ENCODE results near the gene DNAH14.
"Not testable (repeated sequence)": the region's sequence is repeated elsewhere in the genome, so short reads cannot be mapped to it uniquely, and the experiment has no call there.

DNAH14 gene

GRCh38 chr1:225277445-225277844 lies 348.0 kb downstream of the DNAH14 start:
- DNase-seq = no peak

GRCh38 chr1:225280563-225280962 lies 351.1 kb downstream of the DNAH14 start:
- no peak for DNase-seq

DNA sequence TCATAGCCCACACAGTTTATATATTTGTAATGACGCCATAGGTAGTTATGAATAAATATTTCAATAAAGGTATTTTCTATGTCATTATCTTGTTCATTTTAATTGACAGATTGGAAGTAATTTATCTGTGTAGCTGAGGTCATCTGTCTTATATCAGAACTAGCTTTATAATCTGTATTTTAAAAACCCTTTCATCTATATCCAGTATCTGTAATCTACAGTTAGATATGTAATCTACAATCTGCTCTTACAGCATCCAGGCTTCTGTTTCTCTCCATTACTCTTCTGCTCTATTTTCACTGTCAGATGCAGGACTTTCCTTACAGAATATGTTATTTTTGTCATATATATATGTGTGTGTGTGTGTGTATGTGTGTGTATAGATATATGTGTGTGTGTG lies 360.8 kb downstream of the DNAH14 start:
- DNase-seq = no peak

- DNase-seq = no peak
Measured at GRCh38 chr1:225299624-225300023, 370.1 kb downstream of the DNAH14 start.

GRCh38 chr1:225300381-225300780 lies 370.9 kb downstream of the DNAH14 start:
- no peak for DNase-seq

DNA sequence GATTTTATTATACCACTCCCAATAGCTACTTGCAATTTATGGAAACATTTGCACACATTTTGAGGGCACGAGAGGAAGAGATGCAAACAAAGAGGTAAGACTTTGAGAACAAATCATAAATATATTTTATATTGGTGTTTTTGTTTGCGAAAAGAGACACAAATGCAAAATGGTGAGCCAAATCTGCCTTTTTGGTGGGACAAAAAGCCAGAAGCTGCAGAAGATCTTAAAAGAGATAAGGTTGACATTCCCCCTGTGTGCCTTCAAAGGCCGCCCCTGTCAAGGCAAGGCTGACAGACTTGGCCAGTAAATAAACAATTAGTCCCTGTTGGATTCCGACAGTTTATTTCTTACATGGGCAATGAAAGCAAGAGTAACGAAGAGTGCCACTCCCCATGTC lies 375.5 kb downstream of the DNAH14 start:
- DNase-seq = no peak

GRCh38 chr1:225310544-225310943 lies 381.1 kb downstream of the DNAH14 start:
- not testable (repeated sequence) for DNase-seq

- DNase-seq = no peak
Measured at GRCh38 chr1:225318706-225319575, 389.5 kb downstream of the DNAH14 start.

DNA sequence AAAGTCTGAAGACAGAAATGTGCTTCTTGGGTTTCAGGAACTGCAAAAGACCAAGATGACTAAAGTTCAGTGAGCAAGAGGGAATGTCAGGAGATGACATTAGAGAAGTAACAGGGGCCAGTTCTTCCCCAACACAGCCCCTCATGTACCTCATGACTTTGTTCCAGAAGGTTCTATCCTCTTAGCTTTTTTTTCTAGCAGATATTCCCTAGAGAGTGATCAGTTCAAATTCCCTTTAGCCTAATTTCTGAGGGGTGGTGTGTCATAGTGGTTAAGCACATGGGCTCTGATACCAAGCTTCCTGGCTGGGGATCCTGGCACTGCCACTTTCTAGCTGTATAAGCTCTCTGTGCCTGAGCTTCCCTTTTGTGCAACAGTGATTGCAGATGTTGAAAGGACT lies 390.4 kb downstream of the DNAH14 start:
- DNase-seq = no peak

DNA sequence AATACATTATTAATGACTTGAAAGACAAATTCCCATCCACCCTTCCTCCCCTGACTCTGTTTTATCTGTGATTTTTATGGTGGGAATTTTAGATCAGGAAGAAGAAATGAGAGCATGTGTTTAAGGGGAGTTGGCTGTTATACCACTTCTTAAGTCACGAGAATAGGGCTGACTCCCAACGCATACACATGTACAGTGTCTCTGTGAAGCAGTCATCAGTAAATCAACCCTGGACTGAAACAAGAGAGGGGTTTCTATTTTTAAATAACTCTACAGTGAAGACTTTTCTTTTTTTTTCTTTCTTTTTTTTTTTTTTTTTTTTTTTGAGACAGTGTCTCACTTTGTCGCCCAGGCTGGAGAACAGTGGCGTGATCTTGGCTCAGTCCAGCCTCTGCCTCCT lies 392.3 kb downstream of the DNAH14 start:
- no peak for DNase-seq

GRCh38 chr1:225329041-225329440 lies 399.6 kb downstream of the DNAH14 start:
- no peak for DNase-seq

DNA sequence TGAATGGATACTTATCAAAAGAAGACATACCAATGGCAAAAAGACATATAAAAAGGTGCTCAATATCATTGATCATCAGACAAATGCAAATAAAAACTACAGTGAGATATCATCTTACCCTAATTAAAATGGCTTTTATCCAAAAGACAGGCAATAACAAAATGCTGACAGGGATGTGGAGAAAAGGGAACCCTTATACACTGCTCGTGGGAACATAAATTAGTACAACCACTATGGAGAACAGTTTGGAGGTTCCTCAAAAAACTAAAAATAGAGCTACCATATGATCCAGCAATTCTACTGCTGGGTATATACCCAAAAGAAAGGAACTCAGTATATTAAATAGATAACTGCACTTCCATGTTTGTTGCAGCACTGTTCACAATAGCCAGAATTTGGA lies 400.5 kb downstream of the DNAH14 start:
- DNase-seq = not testable (repeated sequence)

- no peak for DNase-seq
Measured at GRCh38 chr1:225332686-225333085, 403.2 kb downstream of the DNAH14 start.

GRCh38 chr1:225335098-225335778 lies 405.8 kb downstream of the DNAH14 start:
- DNase-seq = not testable (repeated sequence)

GRCh38 chr1:225338545-225338944 lies 409.1 kb downstream of the DNAH14 start:
- DNase-seq = no peak

DNA sequence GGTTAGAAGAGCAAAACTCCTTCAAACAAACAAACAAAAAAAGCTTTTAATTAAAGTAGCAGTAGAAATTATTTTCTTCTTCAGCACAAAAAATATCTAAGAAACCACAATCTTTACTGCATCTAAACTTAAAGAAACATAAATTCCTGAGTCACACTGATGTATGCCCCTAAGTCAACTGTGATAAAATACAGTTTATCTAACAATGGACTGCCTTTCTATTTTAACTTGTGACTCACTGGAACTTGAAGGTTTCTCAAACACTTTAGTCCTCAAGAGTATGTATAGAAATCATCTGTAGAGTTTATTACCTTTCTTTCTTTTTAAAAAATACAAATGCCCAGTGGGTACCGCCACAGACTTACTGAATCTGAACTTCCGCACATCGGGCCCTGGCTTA lies 412.2 kb downstream of the DNAH14 start:
- DNase-seq = no peak

DNA sequence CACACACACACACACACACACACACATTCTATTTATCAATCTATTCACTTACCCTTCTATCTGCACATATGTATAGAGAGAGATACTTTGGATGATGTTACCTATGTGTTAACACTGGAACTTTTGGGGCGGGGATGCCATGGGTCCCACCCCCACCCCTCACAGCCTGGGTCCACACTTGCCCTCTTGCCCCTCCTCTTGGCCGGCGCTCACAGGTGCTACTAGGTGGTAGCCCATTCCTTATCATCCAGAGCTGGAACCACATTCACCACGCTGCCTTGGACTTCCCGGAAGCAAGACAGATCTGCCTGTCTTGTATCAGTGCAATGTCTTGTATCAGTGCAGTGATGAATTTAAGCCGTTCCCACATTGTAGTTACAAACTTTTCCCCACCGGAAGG lies 413.2 kb downstream of the DNAH14 start:
- DNase-seq = no peak

- no peak for DNase-seq
Measured at GRCh38 chr1:225343618-225344017, 414.1 kb downstream of the DNAH14 start.

- no peak for DNase-seq
Measured at GRCh38 chr1:225347123-225347683, 417.7 kb downstream of the DNAH14 start.

- DNase-seq = no peak
Measured at GRCh38 chr1:225348400-225348799, 418.9 kb downstream of the DNAH14 start.

- no peak for DNase-seq
Measured at GRCh38 chr1:225349826-225350225, 420.4 kb downstream of the DNAH14 start.

- DNase-seq = no peak
Measured at GRCh38 chr1:225350872-225351271, 421.4 kb downstream of the DNAH14 start.

- DNase-seq = no peak
Measured at GRCh38 chr1:225354906-225355305, 425.4 kb downstream of the DNAH14 start.

GRCh38 chr1:225355863-225356262 lies 426.4 kb downstream of the DNAH14 start:
- no peak for DNase-seq

All from cerebellar nuclear complex (tissue), 1 donor.